ENCODE measurements around the gene NHERF1.

NHERF1 gene

GRCh38 chr17:74814453-74814852 lies 66.0 kb downstream of the NHERF1 start:
- no peak for DNase-seq

- no peak for DNase-seq
Observed at GRCh38 chr17:74815067-74815466, 66.6 kb downstream of the NHERF1 start.

DNA sequence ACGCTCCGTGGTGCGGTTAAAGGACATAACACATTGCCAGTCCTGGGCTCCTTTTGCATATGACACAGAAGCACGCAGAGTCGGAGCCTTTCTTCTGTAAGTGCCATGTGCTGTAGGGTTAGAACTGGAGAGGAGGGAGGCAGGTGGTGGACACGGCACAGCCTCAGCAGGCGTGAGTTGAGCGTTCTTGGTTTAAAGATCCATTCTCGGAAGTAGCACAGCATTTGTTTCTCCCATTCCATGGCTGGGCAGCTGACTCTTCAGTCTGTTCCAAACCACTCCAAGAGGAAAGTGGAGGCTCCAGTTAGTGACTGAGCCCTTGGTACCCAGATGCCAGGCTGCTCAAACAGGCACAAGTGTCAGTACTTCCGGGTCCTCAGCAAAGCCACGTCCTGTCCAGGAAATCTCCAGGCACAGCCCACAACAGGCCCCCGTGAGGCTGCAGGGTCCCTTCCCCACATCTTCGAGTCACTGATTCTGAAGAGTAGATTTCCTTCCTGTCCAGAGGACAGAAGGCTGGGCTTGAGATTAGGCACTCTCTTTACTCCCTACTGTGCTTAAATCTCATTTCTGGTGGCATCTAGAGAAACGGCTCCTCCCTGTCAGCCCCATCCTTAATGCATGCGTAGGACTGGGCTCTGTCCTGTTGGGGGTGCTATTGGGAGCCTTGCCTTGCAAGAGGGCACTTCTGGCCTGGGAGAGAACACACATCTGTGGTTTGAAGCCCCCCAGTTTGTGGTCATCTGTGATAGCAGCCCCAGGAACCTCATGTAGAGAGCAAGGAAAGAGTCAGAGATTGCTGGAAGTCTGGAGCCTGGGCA lies 67.3 kb downstream of the NHERF1 start:
- DNase-seq = no peak

DNA sequence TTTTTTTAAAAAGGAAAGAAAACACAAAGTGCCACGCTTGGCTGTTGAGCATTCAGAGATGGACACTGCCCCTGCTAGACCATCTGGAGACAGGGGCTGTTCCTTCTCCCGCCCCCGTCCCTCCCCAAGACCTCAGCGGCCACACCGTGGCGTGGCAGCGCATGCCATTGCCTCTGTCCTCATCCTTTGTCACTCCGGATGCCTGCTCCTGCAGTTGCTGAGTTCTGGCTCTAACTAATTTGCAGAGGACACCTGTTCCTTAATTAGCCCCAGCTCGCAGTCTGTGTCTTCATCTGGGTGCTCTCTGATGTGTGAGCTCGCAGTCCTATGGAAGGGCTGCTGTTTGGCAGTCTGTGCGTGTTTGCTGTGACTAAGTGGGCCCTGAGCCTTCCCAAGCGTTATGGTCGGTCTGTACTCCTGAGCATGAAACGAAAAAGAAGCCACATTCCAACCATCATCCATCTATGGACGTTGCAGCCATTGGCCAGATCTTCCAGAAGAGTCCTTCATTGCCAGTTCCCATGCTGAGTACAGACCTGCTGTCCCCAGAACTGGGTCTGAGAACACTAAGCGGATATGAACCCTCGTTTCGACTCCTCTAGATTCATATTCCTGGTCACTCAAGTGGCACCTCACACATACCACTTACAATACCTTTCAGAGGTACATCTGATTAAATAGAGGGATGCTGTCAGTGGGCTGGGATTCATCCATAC lies 68.6 kb downstream of the NHERF1 start:
- DNase-seq = no peak

GRCh38 chr17:74818291-74818938 lies 70.0 kb downstream of the NHERF1 start:
- no peak for DNase-seq

Data from NCI-H446 (cell line).